ENCODE results near the gene TNFRSF19.

Gene TNFRSF19

GRCh38 chr13:23609414-23609760 is 39.2 kb downstream of the TNFRSF19 start:
- Histone ChIP-seq H3K27ac (ENCODE audit: low read depth, low read length, poor library complexity, severe bottlenecking) (no peak overlapping the region), H3K36me3 (ENCODE audit: insufficient read depth, low read length) (no peaks in the 10 kb centered on the region), H3K4me3 (ENCODE audit: low read depth, low read length, poor library complexity, severe bottlenecking) (no peak overlapping the region), H3K79me2 (ENCODE audit: insufficient read depth, low read length) (no peaks in the 10 kb centered on the region), H3K27me3 (ENCODE audit: insufficient read depth, low read length) (no peaks in the 10 kb centered on the region), H3F3A (ENCODE audit: insufficient read depth, low read length) (no peaks in the 10 kb centered on the region), H3K9me2 (ENCODE audit: low read depth, low read length) (no peaks in the 10 kb centered on the region), H3K9me3 (ENCODE audit: low read length) (no peaks in the 10 kb centered on the region), H3K4me1 (ENCODE audit: insufficient read depth, low read length, severe bottlenecking) (no peaks in the 10 kb centered on the region), H2AFZ (ENCODE audit: low read length) (no peak overlapping the region), H3K4me2 (ENCODE audit: low read length) (no peak overlapping the region), H4K20me1 (ENCODE audit: insufficient read depth, low read length) (no peaks in the 10 kb centered on the region), H3K9ac (ENCODE audit: low read length) (no peak overlapping the region)
- TF ChIP-seq, protein P1, sequence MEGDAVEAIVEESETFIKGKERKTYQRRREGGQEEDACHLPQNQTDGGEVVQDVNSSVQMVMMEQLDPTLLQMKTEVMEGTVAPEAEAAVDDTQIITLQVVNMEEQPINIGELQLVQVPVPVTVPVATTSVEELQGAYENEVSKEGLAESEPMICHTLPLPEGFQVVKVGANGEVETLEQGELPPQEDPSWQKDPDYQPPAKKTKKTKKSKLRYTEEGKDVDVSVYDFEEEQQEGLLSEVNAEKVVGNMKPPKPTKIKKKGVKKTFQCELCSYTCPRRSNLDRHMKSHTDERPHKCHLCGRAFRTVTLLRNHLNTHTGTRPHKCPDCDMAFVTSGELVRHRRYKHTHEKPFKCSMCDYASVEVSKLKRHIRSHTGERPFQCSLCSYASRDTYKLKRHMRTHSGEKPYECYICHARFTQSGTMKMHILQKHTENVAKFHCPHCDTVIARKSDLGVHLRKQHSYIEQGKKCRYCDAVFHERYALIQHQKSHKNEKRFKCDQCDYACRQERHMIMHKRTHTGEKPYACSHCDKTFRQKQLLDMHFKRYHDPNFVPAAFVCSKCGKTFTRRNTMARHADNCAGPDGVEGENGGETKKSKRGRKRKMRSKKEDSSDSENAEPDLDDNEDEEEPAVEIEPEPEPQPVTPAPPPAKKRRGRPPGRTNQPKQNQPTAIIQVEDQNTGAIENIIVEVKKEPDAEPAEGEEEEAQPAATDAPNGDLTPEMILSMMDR (IDR thresholded peaks at IDR 0.05; ENCODE audit: low read length): no peak
- no peak for TF ChIP-seq EZH2 (IDR thresholded peaks at IDR 0.05; ENCODE audit: borderline replicate concordance, low read length)

GRCh38 chr13:23609874-23610576 is 39.8 kb downstream of the TNFRSF19 start:
- Histone ChIP-seq H3K4me1 (ENCODE audit: insufficient read depth, low read length, severe bottlenecking) (no peaks in the 10 kb centered on the region), H3K27ac (ENCODE audit: low read depth, low read length, poor library complexity, severe bottlenecking) (no peak overlapping the region), H2AFZ (ENCODE audit: low read length) (no peak overlapping the region), H3K4me2 (ENCODE audit: low read length) (no peak overlapping the region), H3K9ac (ENCODE audit: low read length) (no peak overlapping the region), H3K4me3 (ENCODE audit: low read depth, low read length, poor library complexity, severe bottlenecking) (no peak overlapping the region), H3K9me3 (ENCODE audit: low read length) (no peaks in the 10 kb centered on the region), H3F3A (ENCODE audit: insufficient read depth, low read length) (no peaks in the 10 kb centered on the region), H4K20me1 (ENCODE audit: insufficient read depth, low read length) (no peaks in the 10 kb centered on the region), H3K27me3 (ENCODE audit: insufficient read depth, low read length) (no peaks in the 10 kb centered on the region), H3K79me2 (ENCODE audit: insufficient read depth, low read length) (no peaks in the 10 kb centered on the region), H3K36me3 (ENCODE audit: insufficient read depth, low read length) (no peaks in the 10 kb centered on the region), H3K9me2 (ENCODE audit: low read depth, low read length) (no peaks in the 10 kb centered on the region)
- TF ChIP-seq, protein P1 (IDR thresholded peaks at IDR 0.05; ENCODE audit: low read length): no peak
- TF ChIP-seq EZH2 (IDR thresholded peaks at IDR 0.05; ENCODE audit: borderline replicate concordance, low read length): no peak

DNA sequence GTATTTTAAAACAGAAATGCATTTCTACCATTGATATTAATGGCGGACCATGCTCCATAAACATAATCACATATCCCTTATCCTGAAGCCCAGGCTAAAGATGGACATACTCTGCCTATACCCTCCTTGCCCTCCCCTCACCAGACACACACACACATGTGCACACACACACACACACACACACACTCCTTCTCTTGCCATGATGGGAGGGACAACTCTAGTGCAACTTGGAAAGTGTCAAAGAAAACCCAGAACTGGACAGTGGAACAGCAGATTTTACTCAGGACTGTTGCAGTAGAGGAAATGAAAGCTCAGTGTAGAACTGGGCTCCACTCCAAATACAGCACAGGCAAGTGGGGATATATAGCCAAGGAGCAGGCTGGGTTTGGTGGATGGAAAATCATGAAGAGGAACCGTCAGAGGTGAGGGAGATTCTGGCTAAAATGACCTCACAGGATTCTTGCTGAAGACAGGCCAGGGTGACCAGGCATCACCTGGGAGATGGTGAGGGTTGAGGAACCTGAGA is 40.8 kb downstream of the TNFRSF19 start:
- Histone ChIP-seq H3K27me3 (ENCODE audit: insufficient read depth, low read length) (no peaks in the 10 kb centered on the region), H3F3A (ENCODE audit: insufficient read depth, low read length) (no peaks in the 10 kb centered on the region), H3K4me1 (ENCODE audit: insufficient read depth, low read length, severe bottlenecking) (no peaks in the 10 kb centered on the region), H2AFZ (ENCODE audit: low read length) (no peak overlapping the region), H3K9me3 (ENCODE audit: low read length) (no peaks in the 10 kb centered on the region), H3K9ac (ENCODE audit: low read length) (no peak overlapping the region), H3K4me2 (ENCODE audit: low read length) (no peak overlapping the region), H3K9me2 (ENCODE audit: low read depth, low read length) (no peaks in the 10 kb centered on the region), H3K79me2 (ENCODE audit: insufficient read depth, low read length) (no peaks in the 10 kb centered on the region), H3K4me3 (ENCODE audit: low read depth, low read length, poor library complexity, severe bottlenecking) (no peak overlapping the region), H3K27ac (ENCODE audit: low read depth, low read length, poor library complexity, severe bottlenecking) (no peak overlapping the region), H3K36me3 (ENCODE audit: insufficient read depth, low read length) (no peaks in the 10 kb centered on the region), H4K20me1 (ENCODE audit: insufficient read depth, low read length) (no peaks in the 10 kb centered on the region)
- TF ChIP-seq EZH2 (IDR thresholded peaks at IDR 0.05; ENCODE audit: borderline replicate concordance, low read length): no peak
- TF ChIP-seq, protein P1 (IDR thresholded peaks at IDR 0.05; ENCODE audit: low read length): no peak
